K562 (cell line): ENCODE measurements around the gene MAP3K4. TPM values are rescaled to one million over a fixed set of nuclear protein-coding genes. Genes with fewer than 3 reads are reported as not detected.

Experiments used
- AFF4 ChIP-seq: sonication (generic); formaldehyde crosslinking; IDR thresholded peaks from 2 replicates; pipeline ENCODE4 v1.8.0; 2023; ENCODE audit warnings: mild to moderate bottlenecking, missing genetic modification reagents
- ARID1B ChIP-seq: fragments of 450-650 bp; IDR thresholded peaks from 2 replicates; pipeline ENCODE4 v1.6.1; 2016; ENCODE audit warnings: antibody characterized with exemption, mild to moderate bottlenecking, inconsistent platforms
- BRCA1 ChIP-seq, 2 experiments: fragments of 450-650 bp in 1 of 2; sonication (generic) in 1 of 2; formaldehyde crosslinking in 1 of 2; IDR thresholded peaks; 2 replicates each; pipeline versions ENCODE4 v1.5.0 to v1.6.1; 2017 to 2020; ENCODE audit warnings: mild to moderate bottlenecking in 1 of 2, missing genetic modification reagents in 1 of 2
- CREB1 ChIP-seq, 2 experiments: sonication (generic) in 1 of 2; formaldehyde crosslinking in 1 of 2; IDR thresholded peaks; 2 replicates each; pipeline versions ENCODE4 v1.6.1 to v1.8.0; 2012 to 2022; ENCODE audit warnings: inconsistent platforms in 1 of 2, mild to moderate bottlenecking in 1 of 2, missing genetic modification reagents in 1 of 2, moderate library complexity in 1 of 2
- DIDO1 ChIP-seq: fragments of 450-650 bp; IDR thresholded peaks from 2 replicates; pipeline ENCODE4 v1.6.1; 2016; ENCODE audit warnings: low read depth, missing biosample characterization, missing genetic modification characterization
- E2F3 ChIP-seq: fragments of 250-450 bp; sonication (Bioruptor Pico); IDR thresholded peaks from 2 replicates; pipeline ENCODE4 v1.4.0; 2020; ENCODE audit warnings: mild to moderate bottlenecking
- EP300 ChIP-seq: IDR thresholded peaks from 2 replicates; pipeline ENCODE4 v1.6.1; 2012; ENCODE audit warnings: low read length, improper control_type of control experiment
- ETS1 ChIP-seq: conservative IDR thresholded peaks from 2 replicates; pipeline ENCODE4 v1.6.1; 2011; ENCODE audit warnings: low read depth, mild to moderate bottlenecking, low read length; ENCODE audit not compliant: control insufficient read depth
- FOXK2 ChIP-seq, 2 experiments: fragments of 450-650 bp; IDR thresholded peaks in 1 of 2; conservative IDR thresholded peaks in 1 of 2; 2 replicates each; pipeline ENCODE4 v1.6.1; 2016; ENCODE audit warnings: low read depth in 2 of 2, mild to moderate bottlenecking in 1 of 2
- GATA2 ChIP-seq: sonication (generic); formaldehyde crosslinking; IDR thresholded peaks from 2 replicates; pipeline ENCODE4 v1.4.0; 2020; ENCODE audit warnings: mild to moderate bottlenecking, missing genetic modification reagents
- HINFP ChIP-seq: fragments of 450-650 bp; conservative IDR thresholded peaks from 2 replicates; pipeline ENCODE4 v1.6.1; 2016; ENCODE audit warnings: missing genetic modification characterization, low read depth, mild to moderate bottlenecking, control low read depth, missing compliant biosample characterization
- KHSRP ChIP-seq: fragments of 450-650 bp; IDR thresholded peaks from 2 replicates; pipeline ENCODE4 v1.6.1; 2017
- L3MBTL2 ChIP-seq: fragments of 450-650 bp; IDR thresholded peaks from 2 replicates; pipeline ENCODE4 v1.6.1; 2016; ENCODE audit warnings: mild to moderate bottlenecking, moderate library complexity
- NR2F6 ChIP-seq: fragments of 450-650 bp; formaldehyde crosslinking; IDR thresholded peaks from 2 replicates; pipeline ENCODE4 v1.4.0; 2020; ENCODE audit warnings: mild to moderate bottlenecking
- PTBP1 ChIP-seq: fragments of 200-400 bp; formaldehyde crosslinking; IDR thresholded peaks from 2 replicates; pipeline ENCODE4 v1.6.1; 2017; ENCODE audit warnings: low read depth, low read length
- RBBP5 ChIP-seq: fragments of 200-600 bp; sonication (generic); IDR thresholded peaks from 2 replicates; pipeline ENCODE4 v1.6.1; 2012; ENCODE audit warnings: borderline replicate concordance, mild to moderate bottlenecking, low read length, control low read depth, inconsistent platforms; ENCODE audit not compliant: insufficient read depth, poor library complexity, severe bottlenecking
- RBFOX2 ChIP-seq: fragments of 200-400 bp; formaldehyde crosslinking; IDR thresholded peaks from 2 replicates; pipeline ENCODE4 v1.6.1; 2017; ENCODE audit warnings: low read depth, mild to moderate bottlenecking, low read length, moderate library complexity
- SOX6 ChIP-seq: fragments of 450-650 bp; IDR thresholded peaks from 2 replicates; pipeline ENCODE4 v1.6.1; 2014; ENCODE audit warnings: mild to moderate bottlenecking
- SREBF1 ChIP-seq: fragments of 150-350 bp; IDR thresholded peaks from 2 replicates; pipeline ENCODE4 v1.6.1; 2014; ENCODE audit warnings: antibody characterized with exemption, low read depth, low read length, borderline replicate concordance
- TCF15 ChIP-seq: fragments of 250-450 bp; sonication (Bioruptor Pico); IDR thresholded peaks from 2 replicates; pipeline ENCODE4 v1.8.0; 2022; ENCODE audit warnings: moderate library complexity, mild to moderate bottlenecking, inconsistent platforms
- TCF3 ChIP-seq: sonication (generic); formaldehyde crosslinking; IDR thresholded peaks from 2 replicates; pipeline ENCODE4 v1.4.0; 2020; ENCODE audit warnings: mild to moderate bottlenecking, missing genetic modification reagents
- ZFX ChIP-seq: sonication (generic); formaldehyde crosslinking; IDR thresholded peaks from 2 replicates; pipeline ENCODE4 v1.8.0; 2022; ENCODE audit warnings: mild to moderate bottlenecking, missing genetic modification reagents, moderate library complexity
- ZNF274 ChIP-seq: IDR thresholded peaks from 2 replicates; pipeline ENCODE4 v1.6.1; 2011; ENCODE audit warnings: low read depth, mild to moderate bottlenecking, low read length, moderate library complexity, borderline replicate concordance
- polyA plus RNA-seq, 8 experiments: library from polyadenylated mRNA; depleted of rRNA in 4 of 8; stranded (reverse) in 5 of 8; unstranded in 3 of 8; fragments of >200 nt; fragmentation: Nextera tagmentation in 2 of 8; fragmentation: Illumina TruSeq in 1 of 8; extraction: Ambion mirVana in 2 of 8; extraction: Trizol in 1 of 8; gene quantifications; 2 replicates each; pipeline versions ENCODE4 v1.2.1 to v1.2.3, GENCODE V29; 2011 to 2014; ENCODE audit warnings: inconsistent platforms in 1 of 8, missing spikeins in 1 of 8
- total RNA-seq, 7 experiments: library from RNA; depleted of rRNA in 6 of 7; stranded (reverse); fragments of >200 nt in 6 of 7; fragmentation: Illumina TruSeq in 2 of 7; extraction: Trizol in 2 of 7; gene quantifications; 2 replicates each; pipeline versions ENCODE4 v1.2.1 to v1.2.3, GENCODE V29; 2011 to 2021; ENCODE audit warnings: low replicate concordance in 1 of 7

MAP3K4 gene
- total and polyA plus RNA-seq, 9 of the 15 experiments (the other 6 are each of a cell fraction or from before 2014, with no cell fraction given) = 21.0 to 77.2 (median 48.9) TPM

GRCh38 chr6:160974304-160974771 is 17.2 kb upstream of the MAP3K4 start (continued):
- TF ChIP-seq AFF4 (CRISPR knock-in tag) (no peak), ZNF274 (no peak), PTBP1 (no peak), NR2F6 (CRISPR knock-in tag) (no peak), RBFOX2 (no peak), SOX6 (peak; percentile 44), E2F3 (CRISPR knock-in tag) (no peak), ETS1 (no peak), FOXK2 (conservative IDR thresholded peaks at IDR 0.05 in 1 of 2, IDR thresholded peaks at IDR 0.05 in 1 of 2; ENCODE audit: low read depth in 2 of 2) (peak; percentile 68 to 78; a peak in 3 of 4 replicates), EP300 (0 out of 2 replicates have a peak, but pooled peaks have one; percentile 28), RBBP5 (peak; percentile 52), TCF15 (CRISPR knock-in tag) (no peak), SREBF1 (no peak), BRCA1 (IDR thresholded peaks at IDR 0.05) (no peak), BRCA1 (CRISPR knock-in tag; IDR thresholded peaks at IDR 0.05) (no peak), HINFP (tag) (no peak), ZFX (CRISPR knock-in tag) (peak; percentile 50), TCF3 (CRISPR knock-in tag) (no peak), ARID1B (no peak), L3MBTL2 (peak; percentile 43; the same call in 1 of the 2 replicates), DIDO1 (no peak), KHSRP (no peak), CREB1 (IDR thresholded peaks at IDR 0.05) (peak; percentile 77), CREB1 (CRISPR knock-in tag; IDR thresholded peaks at IDR 0.05) (no peak), GATA2 (no peak)
